Osteoblast (primary cell): ENCODE measurements around the gene BCL2L13. TPM values are rescaled to one million over a fixed set of nuclear protein-coding genes. Genes with fewer than 3 reads are reported as not detected.

Experiments used
- DNase-seq: peaks from one replicate; pipeline ENCODE4 v3.0.0; 2011; ENCODE audit warnings: low spot score, mixed read lengths; ENCODE audit not compliant: insufficient read length; ENCODE audit errors: missing footprints
- H2AFZ ChIP-seq: 2 replicates; pipeline ENCODE4 v1.6.0; 2011; ENCODE audit warnings: mild to moderate bottlenecking, low read length
- H3K27ac ChIP-seq: 2 replicates; pipeline ENCODE4 v1.5.1; 2011; ENCODE audit warnings: mild to moderate bottlenecking, low read depth, low read length, moderate library complexity
- H3K27me3 ChIP-seq: 2 replicates; pipeline ENCODE4 v1.6.0; 2012; ENCODE audit warnings: mild to moderate bottlenecking, control low read depth, inconsistent platforms, low read length, moderate library complexity; ENCODE audit not compliant: insufficient read depth
- H3K36me3 ChIP-seq: 2 replicates; pipeline ENCODE4 v1.5.1; 2011; ENCODE audit warnings: mild to moderate bottlenecking, low read length, control low read depth, moderate library complexity; ENCODE audit not compliant: insufficient read depth
- H3K4me1 ChIP-seq: 2 replicates; pipeline ENCODE4 v1.5.1; 2011; ENCODE audit warnings: mild to moderate bottlenecking, low read length, control low read depth, moderate library complexity; ENCODE audit not compliant: insufficient read depth
- H3K4me2 ChIP-seq: 2 replicates; pipeline ENCODE4 v1.6.0; 2011; ENCODE audit warnings: mild to moderate bottlenecking, low read length; ENCODE audit not compliant: insufficient read depth
- H3K4me3 ChIP-seq: fragments of 200-600 bp; sonication (generic); 3 replicates; pipeline ENCODE4 v1.5.1; 2012; ENCODE audit warnings: mild to moderate bottlenecking, low read length, inconsistent platforms; ENCODE audit not compliant: insufficient read depth
- H3K79me2 ChIP-seq: 2 replicates; pipeline ENCODE4 v1.6.0; 2012; ENCODE audit warnings: mild to moderate bottlenecking, low read length, control low read depth, inconsistent platforms; ENCODE audit not compliant: insufficient read depth
- H3K9me3 ChIP-seq: 2 replicates; pipeline ENCODE4 v1.5.1; 2011; ENCODE audit warnings: low read depth, low read length, control low read depth
- H4K20me1 ChIP-seq: 2 replicates; pipeline ENCODE4 v1.6.0; 2012; ENCODE audit warnings: mild to moderate bottlenecking, low read length, control low read depth; ENCODE audit not compliant: insufficient read depth
- total RNA-seq: library from RNA; depleted of rRNA; stranded (reverse); fragments of >200 nt; gene quantifications from 2 replicates; pipeline ENCODE4 v1.2.3, GENCODE V29; 2012
- TF ChIP-seq, protein P1 (sequence below): IDR thresholded peaks from 2 replicates; pipeline ENCODE4 v1.5.1; 2011; ENCODE audit warnings: mild to moderate bottlenecking, low read depth, low read length, moderate library complexity; ENCODE audit errors: extremely low read depth

The BCL2L13 gene
- total RNA-seq, 1 donor: 86.5 TPM

- Histone ChIP-seq H3K4me3 (no peak overlapping the region), H3K79me2 (peaks cover 51% of the 10 kb centered on the region), H3K9me3 (no peaks in the 10 kb centered on the region), H3K27me3 (no peaks in the 10 kb centered on the region), H3K4me1 (no peaks in the 10 kb centered on the region), H4K20me1 (peaks cover 6% of the 10 kb centered on the region), H2AFZ (no peak overlapping the region), H3K4me2 (no peak overlapping the region), H3K36me3 (peaks cover 32% of the 10 kb centered on the region), H3K27ac (no peak overlapping the region)
- TF ChIP-seq, protein P1, sequence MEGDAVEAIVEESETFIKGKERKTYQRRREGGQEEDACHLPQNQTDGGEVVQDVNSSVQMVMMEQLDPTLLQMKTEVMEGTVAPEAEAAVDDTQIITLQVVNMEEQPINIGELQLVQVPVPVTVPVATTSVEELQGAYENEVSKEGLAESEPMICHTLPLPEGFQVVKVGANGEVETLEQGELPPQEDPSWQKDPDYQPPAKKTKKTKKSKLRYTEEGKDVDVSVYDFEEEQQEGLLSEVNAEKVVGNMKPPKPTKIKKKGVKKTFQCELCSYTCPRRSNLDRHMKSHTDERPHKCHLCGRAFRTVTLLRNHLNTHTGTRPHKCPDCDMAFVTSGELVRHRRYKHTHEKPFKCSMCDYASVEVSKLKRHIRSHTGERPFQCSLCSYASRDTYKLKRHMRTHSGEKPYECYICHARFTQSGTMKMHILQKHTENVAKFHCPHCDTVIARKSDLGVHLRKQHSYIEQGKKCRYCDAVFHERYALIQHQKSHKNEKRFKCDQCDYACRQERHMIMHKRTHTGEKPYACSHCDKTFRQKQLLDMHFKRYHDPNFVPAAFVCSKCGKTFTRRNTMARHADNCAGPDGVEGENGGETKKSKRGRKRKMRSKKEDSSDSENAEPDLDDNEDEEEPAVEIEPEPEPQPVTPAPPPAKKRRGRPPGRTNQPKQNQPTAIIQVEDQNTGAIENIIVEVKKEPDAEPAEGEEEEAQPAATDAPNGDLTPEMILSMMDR: no peak
- DNase-seq: peak; percentile 77
Measured at GRCh38 chr22:17612057-17612456, 26.5 kb upstream of the BCL2L13 start.

DNA sequence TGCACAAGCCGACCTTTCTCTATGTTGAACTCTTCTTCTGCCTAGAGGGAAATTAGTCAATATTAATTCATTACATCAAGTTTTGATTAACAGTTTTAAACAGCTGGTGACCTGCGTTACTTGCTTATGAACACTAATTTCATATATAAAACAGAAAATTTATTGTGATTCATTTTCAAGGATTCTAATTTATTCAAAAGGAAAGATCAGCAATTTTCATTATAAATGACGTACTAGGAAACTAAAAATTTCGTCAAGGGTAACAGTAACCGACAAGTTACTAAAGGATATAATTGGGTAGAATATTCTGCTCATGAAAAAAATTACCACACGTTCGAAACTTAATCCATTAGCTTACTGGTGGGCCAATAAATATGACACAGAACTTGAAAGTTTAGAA, 25.3 kb upstream of the BCL2L13 start:
- Histone ChIP-seq H3K27ac (no peak overlapping the region), H4K20me1 (peaks cover 3% of the 10 kb centered on the region), H3K9me3 (no peaks in the 10 kb centered on the region), H3K4me3 (no peak overlapping the region), H3K4me1 (no peaks in the 10 kb centered on the region), H3K27me3 (no peaks in the 10 kb centered on the region), H3K4me2 (no peak overlapping the region), H3K36me3 (peaks cover 32% of the 10 kb centered on the region), H3K79me2 (peaks cover 45% of the 10 kb centered on the region), H2AFZ (no peak overlapping the region)
- TF ChIP-seq, protein P1: no peak
- no peak for DNase-seq

DNA sequence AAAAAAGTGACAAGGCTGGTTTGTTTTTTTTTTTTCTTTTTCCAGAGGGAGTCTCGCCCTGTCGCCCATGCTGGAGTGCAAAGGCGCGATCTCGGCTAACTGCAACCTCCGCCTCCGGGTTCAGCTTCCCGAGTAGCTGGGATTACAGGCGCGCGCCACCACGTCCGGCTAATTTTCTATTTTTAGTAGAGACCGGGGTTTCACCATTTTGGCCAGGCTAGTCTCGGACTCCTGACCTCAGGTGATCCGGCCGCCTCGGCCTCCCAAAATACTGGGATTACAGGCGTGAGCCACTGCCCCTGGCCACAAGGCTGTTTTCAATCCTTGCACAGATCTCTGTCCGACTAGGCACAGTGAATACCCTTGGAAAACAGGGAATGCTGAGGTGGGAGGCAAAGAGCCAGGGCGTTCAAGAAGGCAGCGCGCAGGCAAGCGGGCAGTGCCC, 10.6 kb upstream of the BCL2L13 start:
- Histone ChIP-seq H3K4me2 (peak overlapping the region; percentile 83), H3K4me1 (peaks cover 16% of the 10 kb centered on the region), H4K20me1 (peaks cover 17% of the 10 kb centered on the region), H3K4me3 (peak overlapping the region; percentile 100), H3K36me3 (peaks cover 8% of the 10 kb centered on the region), H3K27ac (peak overlapping the region; percentile 99), H3K27me3 (no peaks in the 10 kb centered on the region), H3K9me3 (no peaks in the 10 kb centered on the region), H3K79me2 (peaks cover 56% of the 10 kb centered on the region), H2AFZ (peak overlapping the region; percentile 97)
- no peak for DNase-seq
- TF ChIP-seq, protein P1: no peak

GRCh38 chr22:17628406-17629172, 10.0 kb upstream of the BCL2L13 start, which contains the start of gene ATP6V1E1:
Gene ATP6V1E1 (minus strand): TSS chr22:17628749. CDS start chr22:17628635, 114 bp downstream.
- peaks cover 2% of the 10 kb centered on the region for H3K36me3 ChIP-seq
- peak within 1 kb of the TSS; percentile 100 for H3K4me3 ChIP-seq
- H3K9me3 ChIP-seq: no peaks in the 10 kb centered on the region
- peak within 1 kb of the TSS; percentile 97 for H2AFZ ChIP-seq
- H3K4me2 ChIP-seq: peak within 1 kb of the TSS; percentile 97
- peak within 1 kb of the TSS; percentile 99 for H3K27ac ChIP-seq
- TF ChIP-seq, protein P1: no peak
- H3K27me3 ChIP-seq: no peaks in the 10 kb centered on the region
- DNase-seq: peak; percentile 99
- peaks cover 22% of the 10 kb centered on the region for H3K4me1 ChIP-seq
- peaks cover 50% of the 10 kb centered on the region for H3K79me2 ChIP-seq
- peaks cover 13% of the 10 kb centered on the region for H4K20me1 ChIP-seq
